Mononuclear cell (primary cell): ENCODE measurements around the gene PISD. TPM values are rescaled to one million over a fixed set of nuclear protein-coding genes. Genes with fewer than 3 reads are reported as not detected.
A peak's percentile ranks its signal among the peaks of the same experiment; 100 is the strongest.
"Not testable (repeated sequence)": the region's sequence is repeated elsewhere in the genome, so short reads cannot be mapped to it uniquely, and the experiment has no call there.

Experiments used
- H3K27me3 ChIP-seq: 2 replicates; pipeline ENCODE4 v1.6.0; 2011; ENCODE audit warnings: low read length, control low read depth; ENCODE audit not compliant: insufficient read depth
- H3K4me1 ChIP-seq: 2 replicates; pipeline ENCODE4 v1.5.1; 2011; ENCODE audit warnings: mild to moderate bottlenecking, low read length, control low read depth; ENCODE audit not compliant: insufficient read depth
- H3K4me3 ChIP-seq: 2 replicates; pipeline ENCODE4 v1.5.1; 2011; ENCODE audit warnings: mild to moderate bottlenecking, low read length, moderate library complexity
- H3K9me3 ChIP-seq: 2 replicates; pipeline ENCODE4 v1.5.1; 2011; ENCODE audit warnings: low read depth, mild to moderate bottlenecking, control low read depth, low read length
- total RNA-seq: library from RNA; depleted of rRNA; stranded (reverse); fragments of >200 nt; gene quantifications from one replicate; pipeline ENCODE4 v1.2.3, GENCODE V29; 2012

The PISD gene
- total RNA-seq, 1 donor, result 21.6 TPM

DNA sequence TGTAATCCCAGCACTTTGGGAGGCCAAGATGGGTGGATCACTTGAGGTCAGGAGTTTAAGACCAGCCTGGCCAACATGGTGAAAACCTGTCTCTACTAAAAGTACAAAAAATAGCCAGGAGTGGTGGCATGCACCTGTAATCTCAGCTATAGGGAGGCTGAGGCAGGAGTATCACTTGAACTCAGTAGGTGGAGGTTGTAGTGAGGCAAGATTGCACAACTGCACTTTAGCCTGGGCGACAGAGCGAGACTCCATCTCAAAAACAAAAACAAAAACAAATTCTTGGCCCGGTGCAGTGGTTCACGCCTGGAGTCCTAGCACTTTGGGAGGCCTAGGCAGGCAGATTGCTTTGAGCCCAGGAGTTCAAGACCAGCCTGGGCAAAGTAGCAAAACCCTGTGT lies 6.8 kb upstream of the PISD start:
- H3K4me1 ChIP-seq, H3K27me3 ChIP-seq, H3K4me3 ChIP-seq, H3K9me3 ChIP-seq: not testable (repeated sequence)

DNA sequence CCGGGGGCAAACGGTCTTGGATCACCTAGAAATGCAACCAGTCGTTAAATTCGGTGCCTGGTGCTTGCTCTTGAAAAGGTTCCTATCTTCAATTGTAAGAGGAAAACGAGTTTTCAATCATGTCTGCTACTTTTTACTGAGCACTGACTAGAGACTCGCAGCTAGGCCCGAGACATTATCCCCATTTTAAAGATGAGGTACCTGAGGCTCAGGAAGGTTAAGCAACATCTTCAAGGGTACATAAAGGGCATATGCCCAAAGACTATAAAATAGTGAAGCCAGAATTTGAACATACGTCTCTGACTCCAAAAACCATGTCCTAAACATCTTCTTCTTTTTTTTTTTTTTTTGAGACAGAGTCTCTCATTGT lies 638 bp upstream of the PISD start:
- no peaks in the 10 kb centered on the region for H3K27me3 ChIP-seq
- peak overlapping the region; percentile 81 for H3K4me3 ChIP-seq

DNA sequence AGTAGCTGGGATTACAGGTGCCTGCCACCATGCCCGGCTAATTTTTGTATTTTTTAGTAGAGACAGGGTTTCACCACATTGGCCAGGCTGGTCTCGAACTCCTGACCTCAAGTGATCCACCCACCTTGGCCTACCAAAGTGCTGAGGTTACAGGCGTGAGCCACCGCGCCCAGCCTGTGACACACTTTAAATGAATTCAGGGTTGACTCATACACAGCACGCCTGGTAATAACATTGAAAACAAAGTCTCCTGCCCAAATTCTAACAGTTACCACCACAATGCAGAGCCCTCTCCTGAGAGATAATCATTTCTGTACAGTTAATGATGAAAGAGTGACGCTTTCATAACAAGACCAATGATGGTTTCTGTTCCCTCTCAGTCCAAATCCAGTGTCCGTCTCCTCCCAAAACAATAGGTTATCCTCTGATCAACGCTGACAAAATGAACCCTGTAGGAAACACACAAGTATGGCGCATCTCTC lies 1.1 kb downstream of the PISD start:
- H3K27me3 ChIP-seq, H3K9me3 ChIP-seq, H3K4me3 ChIP-seq: not testable (repeated sequence)
- H3K4me1 ChIP-seq, result peaks cover 22% of the 10 kb centered on the region

More for the DNA sequence above, 638 bp upstream of the PISD start:
- Histone ChIP-seq H3K4me1 (peaks cover 22% of the 10 kb centered on the region), H3K9me3 (no peaks in the 10 kb centered on the region)

DNA sequence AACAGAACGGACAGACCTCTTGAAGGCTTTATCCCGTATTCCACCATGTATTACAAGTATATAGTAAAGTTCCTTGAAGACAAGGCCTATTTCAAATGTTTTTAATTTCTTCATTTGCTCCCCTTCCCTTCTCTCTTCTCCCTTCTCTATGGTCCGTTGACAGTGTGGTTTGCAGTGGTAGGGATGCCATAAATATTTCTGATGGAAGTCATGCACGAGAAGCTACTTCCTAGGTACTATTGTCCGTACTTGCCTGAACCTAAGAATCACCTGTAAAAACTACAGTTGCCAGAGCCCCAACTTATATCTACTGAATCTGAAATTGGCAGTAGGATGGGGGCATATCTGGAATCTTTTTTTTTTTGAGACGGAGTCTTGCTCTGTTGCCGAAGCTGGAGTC lies 2.8 kb downstream of the PISD start:
- peaks cover 22% of the 10 kb centered on the region for H3K4me1 ChIP-seq
- H3K4me3 ChIP-seq, result no peak overlapping the region
- H3K27me3 ChIP-seq, result no peaks in the 10 kb centered on the region

DNA sequence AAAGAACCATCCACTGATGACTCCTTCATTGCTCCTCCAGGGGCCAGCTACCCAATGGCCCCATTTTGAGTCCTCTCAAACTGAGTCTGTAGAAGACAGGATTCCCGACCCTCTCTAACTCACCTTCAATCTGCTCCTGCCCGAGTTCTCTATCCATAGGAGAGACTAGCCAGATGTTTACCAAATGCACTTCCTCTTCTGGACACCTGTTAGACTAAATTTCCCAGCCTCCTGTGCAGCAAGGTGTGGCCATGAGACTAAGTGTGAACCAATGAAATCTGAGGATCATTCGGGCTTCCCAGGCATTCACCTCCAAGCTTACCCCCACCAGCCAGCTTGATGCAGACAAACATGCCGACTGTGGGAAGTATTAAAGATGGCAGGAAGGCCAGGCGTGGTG lies 7.6 kb downstream of the PISD start:
- no peak overlapping the region for H3K4me3 ChIP-seq
- no peaks in the 10 kb centered on the region for H3K9me3 ChIP-seq
- H3K4me1 ChIP-seq, result peaks cover 23% of the 10 kb centered on the region
- H3K27me3 ChIP-seq, result no peaks in the 10 kb centered on the region

More for the DNA sequence above, 2.8 kb downstream of the PISD start:
- no peaks in the 10 kb centered on the region for H3K9me3 ChIP-seq

DNA sequence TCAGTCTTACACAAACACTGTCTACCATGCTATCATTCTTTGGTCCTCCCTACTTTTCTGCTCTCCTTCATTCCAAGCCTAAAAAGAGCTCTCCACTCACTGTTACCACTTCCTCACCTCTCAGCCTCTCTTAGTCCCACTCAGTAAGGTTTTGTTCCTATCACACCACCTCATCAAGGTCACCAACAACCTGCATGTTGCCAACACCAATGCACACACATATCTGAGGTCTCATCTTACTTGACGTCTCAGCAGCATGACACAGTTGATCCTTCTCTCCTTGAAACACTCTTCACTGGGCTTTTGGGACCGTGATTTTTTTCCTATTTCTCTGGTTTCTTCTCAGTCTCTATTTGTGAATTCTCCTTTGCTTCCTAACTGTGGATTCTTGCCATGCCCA lies 8.1 kb downstream of the PISD start:
- H3K27me3 ChIP-seq, result no peaks in the 10 kb centered on the region
- H3K9me3 ChIP-seq, result no peaks in the 10 kb centered on the region
- peaks cover 23% of the 10 kb centered on the region for H3K4me1 ChIP-seq
- H3K4me3 ChIP-seq, result no peak overlapping the region

DNA sequence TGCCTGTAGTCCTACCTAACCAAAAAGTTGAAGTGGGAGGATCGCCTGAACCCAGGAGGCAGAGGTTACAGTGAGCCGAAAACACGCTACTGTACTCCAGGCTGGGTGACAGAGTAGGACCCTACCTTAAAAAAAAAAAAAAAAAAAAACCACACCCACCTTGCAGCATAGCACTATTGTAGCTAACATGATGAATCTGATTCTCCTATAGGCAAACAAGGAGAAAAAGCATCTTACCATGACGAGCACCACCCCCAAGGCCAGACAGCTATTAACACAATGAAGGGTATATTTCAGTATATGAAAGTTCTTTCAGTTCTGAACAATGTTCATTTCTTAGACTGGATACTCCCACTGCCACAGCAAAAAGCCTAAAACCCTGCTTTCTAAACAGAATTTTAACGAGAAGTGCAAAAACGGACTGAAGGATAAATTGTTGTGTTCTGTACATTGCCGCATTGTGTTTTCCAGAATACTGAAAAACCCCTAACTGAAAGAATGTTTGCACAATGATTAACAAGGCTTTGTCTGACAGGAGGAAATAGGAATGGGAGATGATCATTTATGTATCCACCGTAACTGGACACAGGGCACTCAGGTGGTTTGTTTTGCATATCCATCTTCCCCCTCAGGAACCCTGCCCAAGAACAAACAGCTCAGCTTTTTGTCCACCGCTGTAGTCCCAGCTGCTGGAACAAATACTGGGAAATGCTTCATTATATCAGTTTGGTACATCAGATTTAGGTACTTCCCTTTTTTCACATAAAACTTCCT lies 8.9 kb downstream of the PISD start:
- no peaks in the 10 kb centered on the region for H3K27me3 ChIP-seq
- peaks cover 23% of the 10 kb centered on the region for H3K4me1 ChIP-seq
- no peaks in the 10 kb centered on the region for H3K9me3 ChIP-seq
- H3K4me3 ChIP-seq, result no peak overlapping the region

DNA sequence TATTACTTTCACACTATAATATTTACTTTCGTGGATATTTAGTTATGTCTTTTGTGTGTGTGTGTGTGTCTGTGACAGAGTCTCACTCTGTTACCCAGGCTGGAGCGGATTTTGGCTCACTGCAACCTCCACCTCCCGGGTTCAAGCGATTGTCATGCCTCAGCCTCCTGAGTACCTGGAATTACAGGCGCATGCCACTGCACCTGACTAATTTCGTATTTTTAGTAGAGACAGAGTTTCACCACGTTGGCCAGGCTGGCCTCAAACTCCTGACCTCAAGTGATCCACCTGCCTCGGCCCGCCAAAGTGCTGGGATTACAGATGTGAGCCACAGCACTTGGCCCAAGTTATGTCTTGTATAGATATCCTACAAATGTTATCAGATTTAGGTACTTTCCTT lies 9.9 kb downstream of the PISD start:
- Histone ChIP-seq H3K27me3 (no peaks in the 10 kb centered on the region), H3K4me1 (peaks cover 23% of the 10 kb centered on the region), H3K9me3 (no peaks in the 10 kb centered on the region), H3K4me3 (no peak overlapping the region)

DNA sequence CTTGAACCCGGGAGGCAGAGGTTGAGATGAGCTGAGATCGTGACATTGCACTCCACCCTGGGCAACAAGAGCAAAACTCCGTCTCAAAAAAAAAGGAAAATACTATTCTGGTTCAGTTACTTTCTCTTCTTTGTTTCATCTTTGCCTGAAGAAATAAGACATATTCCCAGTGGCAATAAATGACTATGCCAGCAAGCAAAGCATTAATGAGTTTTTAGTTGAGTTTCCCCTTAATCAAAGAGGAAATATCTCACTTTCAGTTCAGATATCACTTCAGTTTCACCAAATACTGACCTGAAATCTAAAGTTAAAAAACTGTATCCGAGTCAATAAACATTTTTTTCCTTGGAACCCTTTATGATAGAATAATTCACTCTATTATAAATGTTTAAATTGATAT lies 10.4 kb downstream of the PISD start:
- peaks cover 23% of the 10 kb centered on the region for H3K4me1 ChIP-seq
- no peaks in the 10 kb centered on the region for H3K9me3 ChIP-seq
- no peaks in the 10 kb centered on the region for H3K27me3 ChIP-seq
- H3K4me3 ChIP-seq, result no peak overlapping the region

DNA sequence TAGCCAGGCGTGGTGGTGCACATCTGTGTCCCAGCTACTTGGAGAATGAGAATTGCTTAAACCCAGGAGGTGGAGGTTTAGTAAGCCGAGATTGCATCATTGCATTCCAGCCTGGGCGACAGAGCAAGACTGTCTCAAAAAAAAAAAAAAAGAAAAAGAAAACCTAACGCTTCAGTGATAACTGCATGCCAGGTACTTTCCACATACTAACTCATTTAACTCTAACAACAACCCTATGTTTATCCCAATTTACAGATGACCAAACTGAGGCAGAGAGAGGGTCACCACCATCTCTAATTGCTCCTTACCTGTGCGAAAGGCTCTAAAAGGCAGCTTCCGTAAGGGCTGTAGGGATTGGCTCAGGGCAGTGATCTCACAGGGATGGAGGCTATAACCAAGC lies 11.6 kb downstream of the PISD start:
- no peak overlapping the region for H3K4me3 ChIP-seq
- H3K9me3 ChIP-seq, result no peaks in the 10 kb centered on the region
- H3K4me1 ChIP-seq, result peaks cover 23% of the 10 kb centered on the region
- H3K27me3 ChIP-seq, result no peaks in the 10 kb centered on the region

DNA sequence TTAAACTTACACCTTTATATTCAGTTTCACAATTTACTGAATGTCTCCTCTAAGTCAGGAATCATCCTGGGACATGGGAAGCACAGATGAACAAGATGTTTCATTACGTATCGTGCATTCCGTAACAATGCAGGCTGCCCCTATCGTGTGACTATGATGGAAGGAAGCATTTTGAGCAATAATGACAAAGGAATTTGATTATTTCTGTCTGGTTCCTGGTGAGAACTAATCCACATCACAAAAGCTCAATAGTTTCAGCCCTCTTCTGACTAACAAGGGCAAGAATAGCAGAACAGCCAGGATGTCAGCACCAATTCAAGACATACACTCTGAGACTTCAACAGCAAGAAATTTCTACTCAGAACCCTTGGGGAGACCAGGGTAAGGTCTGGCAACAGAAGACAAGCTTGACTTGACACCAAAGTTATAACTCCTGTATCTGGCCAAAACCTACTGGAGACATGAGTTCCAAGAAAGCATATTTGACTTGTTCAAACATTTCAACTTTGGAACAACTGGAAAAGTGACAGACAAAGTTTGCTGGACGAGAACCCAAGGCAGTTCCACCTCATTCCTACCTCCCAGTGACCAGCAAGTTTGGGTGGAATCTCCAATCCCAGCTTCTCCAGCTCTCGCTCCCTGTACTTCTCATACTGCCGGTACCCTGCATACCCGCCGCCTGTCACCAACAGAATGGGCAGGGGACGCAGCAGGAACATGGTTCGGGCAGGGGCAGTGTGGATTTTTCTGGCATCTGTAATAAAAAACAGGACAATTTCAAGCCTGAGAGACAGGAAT lies 14.3 kb downstream of the PISD start:
- no peak overlapping the region for H3K4me3 ChIP-seq
- H3K9me3 ChIP-seq, result no peaks in the 10 kb centered on the region
- peaks cover 24% of the 10 kb centered on the region for H3K4me1 ChIP-seq

DNA sequence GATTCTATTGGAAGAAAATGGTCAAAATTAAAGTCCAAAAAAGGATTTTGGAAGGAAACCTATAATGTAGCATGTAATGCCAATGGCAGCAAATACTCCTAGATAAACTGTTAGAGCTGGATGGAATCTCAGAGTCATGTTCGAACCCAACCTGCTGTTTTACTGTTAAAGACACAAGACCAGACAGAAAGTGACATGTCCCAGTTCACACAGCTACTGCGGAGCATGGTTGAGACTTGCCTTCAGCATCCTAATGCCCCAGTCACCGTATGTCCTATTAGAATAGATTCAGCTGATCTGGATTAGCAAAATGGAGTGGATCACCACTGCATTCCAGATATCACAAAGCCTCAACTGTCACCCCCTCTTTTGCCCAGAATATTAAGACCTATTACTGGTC lies 14.9 kb downstream of the PISD start:
- Histone ChIP-seq H3K9me3 (no peaks in the 10 kb centered on the region), H3K4me1 (peaks cover 31% of the 10 kb centered on the region), H3K4me3 (no peak overlapping the region), H3K27me3 (no peaks in the 10 kb centered on the region)

More for the DNA sequence above, 14.3 kb downstream of the PISD start:
- no peaks in the 10 kb centered on the region for H3K27me3 ChIP-seq

DNA sequence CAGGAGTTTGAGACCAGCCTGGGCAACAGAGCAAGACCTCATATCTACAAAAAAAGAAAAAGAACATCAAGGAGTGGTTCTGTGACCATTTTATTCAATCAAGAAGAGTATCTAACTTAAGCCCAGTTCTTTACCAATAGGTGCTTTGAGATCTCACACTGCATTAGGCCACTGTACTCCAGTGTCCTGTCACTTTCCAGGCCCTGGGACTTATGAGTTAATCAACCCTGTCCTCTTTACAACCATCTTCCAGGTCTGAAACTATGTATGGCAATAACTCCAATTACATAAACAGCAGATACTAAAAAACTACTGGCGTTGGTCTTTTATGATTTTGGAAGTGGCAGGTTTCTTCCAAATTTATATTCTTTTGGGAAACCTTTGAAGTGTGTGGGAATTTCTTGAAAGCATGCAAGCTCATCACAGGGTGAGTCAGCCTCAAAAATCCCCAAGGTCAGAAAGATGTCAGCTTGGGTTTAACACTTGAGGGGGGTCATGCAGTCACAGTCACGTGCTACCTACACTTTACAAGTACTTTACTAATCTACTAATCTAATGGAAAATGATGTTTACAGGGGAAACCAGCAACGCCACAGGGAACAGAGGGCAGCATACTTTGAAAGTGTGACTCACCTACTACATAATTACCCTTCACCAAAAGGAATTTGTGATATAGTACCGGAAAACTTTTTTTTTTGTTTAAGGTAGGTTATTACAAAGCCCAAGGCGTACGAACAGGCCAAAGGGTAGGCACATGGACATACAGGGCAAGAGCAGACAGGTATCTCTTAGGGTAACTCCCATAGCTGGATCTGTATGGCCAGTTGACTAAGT lies 15.6 kb downstream of the PISD start:
- H3K4me3 ChIP-seq, result no peak overlapping the region
- H3K4me1 ChIP-seq, result peaks cover 36% of the 10 kb centered on the region
- no peaks in the 10 kb centered on the region for H3K9me3 ChIP-seq
- no peaks in the 10 kb centered on the region for H3K27me3 ChIP-seq

DNA sequence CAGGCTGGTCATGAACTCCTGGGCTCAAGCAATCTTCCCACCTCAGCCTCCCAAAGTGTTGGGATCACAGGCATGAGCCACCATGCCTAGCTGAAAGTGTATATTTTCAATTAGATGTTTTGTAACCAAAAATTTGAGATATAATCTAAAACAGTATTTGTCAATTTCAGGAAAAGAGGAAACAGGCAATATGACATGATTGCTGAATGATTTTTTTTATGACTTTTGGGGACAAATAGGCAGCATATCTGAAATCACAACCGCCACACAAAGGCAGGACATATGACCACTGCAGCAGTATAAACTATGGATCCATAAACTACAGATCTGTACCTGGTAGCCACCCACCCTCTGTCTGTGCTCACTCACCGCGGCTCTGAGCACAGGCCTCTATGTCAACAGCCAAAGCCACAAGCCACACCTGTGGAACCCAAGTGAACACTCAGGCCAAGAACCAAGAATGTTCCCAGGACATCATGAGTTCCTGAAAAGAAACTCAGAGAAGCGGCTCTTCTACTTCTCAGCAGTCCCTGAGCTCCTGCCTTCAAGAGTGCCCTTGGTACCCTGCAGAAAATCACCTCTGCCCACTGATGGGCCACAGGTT lies 22.5 kb downstream of the PISD start:
- Histone ChIP-seq H3K4me1 (peaks cover 78% of the 10 kb centered on the region), H3K4me3 (no peak overlapping the region), H3K9me3 (no peaks in the 10 kb centered on the region), H3K27me3 (no peaks in the 10 kb centered on the region)
